Measurements from ENCODE around the gene FARS2.

DNA sequence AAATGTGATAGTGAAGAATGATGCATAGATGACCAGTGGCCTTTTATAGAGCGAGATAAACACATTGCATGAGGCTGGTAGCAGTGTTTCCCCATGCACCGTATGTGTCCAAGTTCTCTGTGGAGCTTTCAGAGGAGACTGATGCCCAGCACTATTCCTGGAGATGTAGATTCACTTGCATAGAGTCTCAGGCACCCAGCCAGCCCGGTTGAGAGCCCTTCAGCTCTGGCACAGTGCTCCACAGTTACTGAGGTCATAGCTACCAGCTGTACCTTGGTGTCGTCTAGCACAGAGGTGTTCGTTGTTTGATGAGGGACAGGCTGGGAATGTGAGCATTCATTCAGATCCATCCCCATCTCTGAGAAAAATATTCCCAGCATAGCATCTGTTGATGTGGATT, 328.9 kb downstream of the FARS2 start:
- TF ChIP-seq CTCF (IDR thresholded peaks at IDR 0.05) = no peak
- TF ChIP-seq POLR2AphosphoS5 (IDR thresholded peaks at IDR 0.05) = no peak
